ENCODE data around the gene ATP7B.

DNA sequence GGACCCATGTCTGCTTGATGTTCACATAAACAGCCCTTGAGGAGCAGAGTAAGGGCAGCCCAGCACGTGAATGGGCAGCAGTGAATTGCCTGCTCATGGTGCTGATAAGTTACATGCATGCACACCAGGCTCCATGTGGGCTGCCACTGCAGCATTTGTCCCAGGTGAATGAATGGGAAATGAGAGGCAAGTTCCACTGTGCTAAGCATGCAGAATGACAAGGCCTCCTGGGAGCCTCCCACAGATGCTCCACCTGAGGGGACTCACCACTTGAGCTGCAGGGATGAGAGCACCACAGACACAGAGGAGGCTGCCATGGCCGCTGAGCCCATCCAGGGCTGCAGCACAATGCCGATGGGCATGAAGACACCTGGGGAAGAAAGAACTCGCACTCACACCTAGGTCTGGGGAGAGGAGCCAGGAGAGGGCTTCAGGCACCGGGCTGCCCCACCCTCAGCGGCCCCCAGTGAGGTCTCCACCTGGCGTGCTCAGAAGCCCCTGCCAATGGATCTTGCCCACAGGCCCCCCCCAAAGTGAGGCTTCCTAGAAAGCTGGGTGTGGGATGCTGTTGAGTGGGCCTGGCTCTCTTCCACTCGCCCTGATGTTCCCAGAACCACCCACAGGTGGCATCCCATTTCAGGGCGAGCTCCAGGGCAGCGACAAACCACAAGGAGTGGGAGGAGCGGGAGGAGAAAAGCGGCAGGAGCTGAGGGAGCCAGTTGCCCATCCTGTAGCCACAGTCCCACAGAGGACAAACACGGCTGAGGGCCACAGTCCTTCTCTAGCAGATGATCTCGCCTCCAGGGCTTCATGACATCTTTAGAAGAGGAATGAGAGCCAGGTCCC, 75.7 kb downstream of the ATP7B start:
- TF ChIP-seq POLR2A (IDR thresholded peaks at IDR 0.05; ENCODE audit: low read depth, low read length) (no peak), RAD21 (IDR thresholded peaks at IDR 0.05; ENCODE audit: low read length) (0 out of 2 replicates have a peak, but pooled peaks have one; percentile 10), RFX5 (IDR thresholded peaks at IDR 0.05; ENCODE audit: low read depth, low read length) (no peak), RCOR1 (IDR thresholded peaks at IDR 0.05; ENCODE audit: insufficient replicate concordance, low read length) (no peak), SMC3 (IDR thresholded peaks at IDR 0.05; ENCODE audit: low read depth, low read length) (0 out of 2 replicates have a peak, but pooled peaks have one; percentile 7), MXI1 (IDR thresholded peaks at IDR 0.05; ENCODE audit: borderline replicate concordance, low read depth, low read length) (no peak), MAFK (IDR thresholded peaks at IDR 0.05; ENCODE audit: low read depth, low read length) (no peak), CEBPB (IDR thresholded peaks at IDR 0.05; ENCODE audit: low read depth, low read length) (no peak)
- TF ChIP-seq, protein P1, sequence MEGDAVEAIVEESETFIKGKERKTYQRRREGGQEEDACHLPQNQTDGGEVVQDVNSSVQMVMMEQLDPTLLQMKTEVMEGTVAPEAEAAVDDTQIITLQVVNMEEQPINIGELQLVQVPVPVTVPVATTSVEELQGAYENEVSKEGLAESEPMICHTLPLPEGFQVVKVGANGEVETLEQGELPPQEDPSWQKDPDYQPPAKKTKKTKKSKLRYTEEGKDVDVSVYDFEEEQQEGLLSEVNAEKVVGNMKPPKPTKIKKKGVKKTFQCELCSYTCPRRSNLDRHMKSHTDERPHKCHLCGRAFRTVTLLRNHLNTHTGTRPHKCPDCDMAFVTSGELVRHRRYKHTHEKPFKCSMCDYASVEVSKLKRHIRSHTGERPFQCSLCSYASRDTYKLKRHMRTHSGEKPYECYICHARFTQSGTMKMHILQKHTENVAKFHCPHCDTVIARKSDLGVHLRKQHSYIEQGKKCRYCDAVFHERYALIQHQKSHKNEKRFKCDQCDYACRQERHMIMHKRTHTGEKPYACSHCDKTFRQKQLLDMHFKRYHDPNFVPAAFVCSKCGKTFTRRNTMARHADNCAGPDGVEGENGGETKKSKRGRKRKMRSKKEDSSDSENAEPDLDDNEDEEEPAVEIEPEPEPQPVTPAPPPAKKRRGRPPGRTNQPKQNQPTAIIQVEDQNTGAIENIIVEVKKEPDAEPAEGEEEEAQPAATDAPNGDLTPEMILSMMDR (conservative IDR thresholded peaks at IDR 0.05; ENCODE audit: low read depth, low read length), result peak; percentile 14; the same call in 1 of the 2 replicates
- TF ChIP-seq, protein P2, sequence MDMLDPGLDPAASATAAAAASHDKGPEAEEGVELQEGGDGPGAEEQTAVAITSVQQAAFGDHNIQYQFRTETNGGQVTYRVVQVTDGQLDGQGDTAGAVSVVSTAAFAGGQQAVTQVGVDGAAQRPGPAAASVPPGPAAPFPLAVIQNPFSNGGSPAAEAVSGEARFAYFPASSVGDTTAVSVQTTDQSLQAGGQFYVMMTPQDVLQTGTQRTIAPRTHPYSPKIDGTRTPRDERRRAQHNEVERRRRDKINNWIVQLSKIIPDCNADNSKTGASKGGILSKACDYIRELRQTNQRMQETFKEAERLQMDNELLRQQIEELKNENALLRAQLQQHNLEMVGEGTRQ (IDR thresholded peaks at IDR 0.05; ENCODE audit: low read depth, low read length), result no peak

Data from IMR-90 (cell line).